Glutamatergic neuron (in vitro differentiated cells): ENCODE measurements around the gene ATP7B. TPM values are rescaled to one million over a fixed set of nuclear protein-coding genes. Genes with fewer than 3 reads are reported as not detected.
"Not testable (repeated sequence)": the region's sequence is repeated elsewhere in the genome, so short reads cannot be mapped to it uniquely, and the experiment has no call there.

Experiments
- DNase-seq: peaks from one replicate; pipeline ENCODE4 v3.0.0; 2022
- H3K27ac Mint-ChIP-seq: one replicate; pipeline ENCODE4 v1.8.0; 2020; ENCODE audit warnings: mild to moderate bottlenecking, mixed read lengths, inconsistent platforms; ENCODE audit not compliant: unreplicated experiment
- H3K27me3 Mint-ChIP-seq: one replicate; pipeline ENCODE4 v1.8.0; 2020; ENCODE audit warnings: mild to moderate bottlenecking, moderate library complexity, mixed read lengths, inconsistent platforms; ENCODE audit not compliant: unreplicated experiment
- H3K36me3 Mint-ChIP-seq: one replicate; pipeline ENCODE4 v1.8.0; 2020; ENCODE audit warnings: mild to moderate bottlenecking, mixed read lengths, inconsistent platforms; ENCODE audit not compliant: unreplicated experiment
- H3K4me1 Mint-ChIP-seq: one replicate; pipeline ENCODE4 v1.8.0; 2020; ENCODE audit warnings: mild to moderate bottlenecking, low read depth, mixed read lengths, inconsistent platforms; ENCODE audit not compliant: unreplicated experiment
- H3K4me3 Mint-ChIP-seq: one replicate; pipeline ENCODE4 v1.8.0; 2020; ENCODE audit warnings: mild to moderate bottlenecking, mixed read lengths, inconsistent platforms; ENCODE audit not compliant: unreplicated experiment
- H3K9me3 Mint-ChIP-seq: one replicate; pipeline ENCODE4 v1.8.0; 2020; ENCODE audit warnings: mild to moderate bottlenecking, moderate library complexity, mixed read lengths, inconsistent platforms; ENCODE audit not compliant: unreplicated experiment
- CTCF ChIP-seq: fragments of 200-600 bp; sonication (generic); IDR thresholded peaks from one replicate; pipeline ENCODE4 v1.5.0; 2021; ENCODE audit not compliant: partially characterized antibody, unreplicated experiment
- total RNA-seq: library from RNA; stranded (reverse); fragmentation: NEBNext Ultra II Directional; extraction: Animal tissue kit (Norgen Biotek cat#: 25700); gene quantifications from one replicate; pipeline ENCODE4 v1.2.1, GENCODE V29; 2021; ENCODE audit not compliant: unreplicated experiment

Gene ATP7B
- total RNA-seq, 1 donor from 2014 or later, result 17.4 TPM

GRCh38 chr13:52043675-52044074 lies 32.4 kb upstream of the ATP7B start:
- Mint-ChIP-seq H3K9me3 (peaks cover 1% of the 10 kb centered on the region), H3K4me1 (no peaks in the 10 kb centered on the region), H3K36me3 (no peaks in the 10 kb centered on the region), H3K27ac (no peak overlapping the region), H3K4me3 (no peak overlapping the region), H3K27me3 (no peaks in the 10 kb centered on the region)
- no peak for TF ChIP-seq CTCF
- DNase-seq, result no peak

- Mint-ChIP-seq H3K4me1 (peaks cover 2% of the 10 kb centered on the region), H3K27me3 (peaks cover 3% of the 10 kb centered on the region), H3K4me3 (no peak overlapping the region), H3K27ac (no peak overlapping the region), H3K9me3 (no peaks in the 10 kb centered on the region), H3K36me3 (no peaks in the 10 kb centered on the region)
- no peak for TF ChIP-seq CTCF
- no peak for DNase-seq
Measured at GRCh38 chr13:52036037-52036436, 24.8 kb upstream of the ATP7B start.

- Mint-ChIP-seq H3K27ac (no peak overlapping the region), H3K4me1 (peaks cover 2% of the 10 kb centered on the region)
- no peak for DNase-seq
Measured at GRCh38 chr13:52034616-52035226, 23.5 kb upstream of the ATP7B start.

DNA sequence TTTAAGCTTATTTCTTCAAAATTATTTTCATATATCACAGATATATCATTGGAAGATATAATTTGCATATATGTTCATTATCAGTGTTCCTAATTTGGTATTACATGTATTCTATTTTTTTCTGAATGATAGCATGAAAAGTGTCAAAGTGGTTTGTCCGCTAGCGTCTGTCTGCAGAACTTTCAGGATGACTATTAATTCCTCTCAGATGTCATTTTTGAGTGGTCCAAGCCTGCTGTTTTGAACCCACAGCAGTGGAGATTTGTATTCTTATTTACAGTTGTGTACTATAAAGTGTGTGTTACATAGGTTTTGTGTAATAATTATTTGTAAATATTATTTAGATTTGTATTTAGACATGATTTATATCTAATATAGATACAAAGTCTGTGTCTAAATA lies 21.8 kb upstream of the ATP7B start:
- no peak overlapping the region for H3K27ac Mint-ChIP-seq
- TF ChIP-seq CTCF, result no peak
- H3K27me3 Mint-ChIP-seq, result peaks cover 2% of the 10 kb centered on the region
- no peak for DNase-seq
- H3K4me3 Mint-ChIP-seq, result no peak overlapping the region
- H3K36me3 Mint-ChIP-seq, result peaks cover 26% of the 10 kb centered on the region
- peaks cover 2% of the 10 kb centered on the region for H3K4me1 Mint-ChIP-seq
- H3K9me3 Mint-ChIP-seq, result peaks cover 13% of the 10 kb centered on the region

More at GRCh38 chr13:52034616-52035226, 23.5 kb upstream of the ATP7B start:
- Mint-ChIP-seq H3K36me3 (peaks cover 9% of the 10 kb centered on the region), H3K4me3 (no peak overlapping the region), H3K27me3 (peaks cover 3% of the 10 kb centered on the region), H3K9me3 (peaks cover 3% of the 10 kb centered on the region)
- TF ChIP-seq CTCF, result no peak

DNA sequence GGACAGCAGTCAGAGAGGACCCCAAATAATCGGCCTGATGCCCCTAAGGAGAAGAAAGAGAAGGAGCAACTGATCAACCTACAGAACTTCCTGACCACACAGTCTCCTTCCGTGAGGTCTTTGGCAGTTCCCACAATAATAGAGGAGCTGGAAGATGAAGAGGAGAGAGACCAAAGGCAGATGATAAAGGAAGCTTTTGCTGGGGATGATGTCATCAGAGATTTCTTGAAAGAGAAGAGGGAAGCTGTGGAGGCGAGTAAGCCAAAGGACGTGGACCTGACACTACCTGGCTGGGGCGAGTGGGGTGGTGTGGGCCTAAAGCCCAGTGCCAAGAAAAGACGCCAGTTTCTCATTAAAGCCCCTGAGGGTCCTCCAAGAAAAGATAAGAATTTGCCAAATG lies 19.2 kb upstream of the ATP7B start:
- H3K4me3 Mint-ChIP-seq, H3K4me1 Mint-ChIP-seq, DNase-seq, H3K27me3 Mint-ChIP-seq, H3K27ac Mint-ChIP-seq: not testable (repeated sequence)
- Mint-ChIP-seq H3K9me3 (peaks cover 18% of the 10 kb centered on the region), H3K36me3 (peaks cover 50% of the 10 kb centered on the region)

- peak overlapping the region; percentile 56 for H3K27ac Mint-ChIP-seq
- peaks cover 2% of the 10 kb centered on the region for H3K4me1 Mint-ChIP-seq
- no peak overlapping the region for H3K4me3 Mint-ChIP-seq
- peaks cover 18% of the 10 kb centered on the region for H3K9me3 Mint-ChIP-seq
- TF ChIP-seq CTCF, result no peak
- H3K36me3 Mint-ChIP-seq, result peaks cover 55% of the 10 kb centered on the region
- no peak for DNase-seq
- H3K27me3 Mint-ChIP-seq, result peaks cover 3% of the 10 kb centered on the region
Measured at GRCh38 chr13:52029569-52029968, 18.3 kb upstream of the ATP7B start.
